Activated naive CD4-positive, alpha-beta T cell treated with anti-CD3 and anti-CD28 coated beads, Interleukin-2, amount 10 ng/mL, durations not matched to agents 5 hours and 36 hours (primary cell): ENCODE data around the gene ZNF300. TPM values are rescaled to one million over a fixed set of nuclear protein-coding genes. Genes with fewer than 3 reads are reported as not detected.

Experiments used
- total RNA-seq, 2 experiments: library from RNA; stranded (reverse); gene quantifications; one replicate each; pipeline ENCODE4 v1.2.3, GENCODE V29; 2021

ZNF300 gene
- under 1 TPM; 0.79 to 0.93 TPM for total RNA-seq

DNA sequence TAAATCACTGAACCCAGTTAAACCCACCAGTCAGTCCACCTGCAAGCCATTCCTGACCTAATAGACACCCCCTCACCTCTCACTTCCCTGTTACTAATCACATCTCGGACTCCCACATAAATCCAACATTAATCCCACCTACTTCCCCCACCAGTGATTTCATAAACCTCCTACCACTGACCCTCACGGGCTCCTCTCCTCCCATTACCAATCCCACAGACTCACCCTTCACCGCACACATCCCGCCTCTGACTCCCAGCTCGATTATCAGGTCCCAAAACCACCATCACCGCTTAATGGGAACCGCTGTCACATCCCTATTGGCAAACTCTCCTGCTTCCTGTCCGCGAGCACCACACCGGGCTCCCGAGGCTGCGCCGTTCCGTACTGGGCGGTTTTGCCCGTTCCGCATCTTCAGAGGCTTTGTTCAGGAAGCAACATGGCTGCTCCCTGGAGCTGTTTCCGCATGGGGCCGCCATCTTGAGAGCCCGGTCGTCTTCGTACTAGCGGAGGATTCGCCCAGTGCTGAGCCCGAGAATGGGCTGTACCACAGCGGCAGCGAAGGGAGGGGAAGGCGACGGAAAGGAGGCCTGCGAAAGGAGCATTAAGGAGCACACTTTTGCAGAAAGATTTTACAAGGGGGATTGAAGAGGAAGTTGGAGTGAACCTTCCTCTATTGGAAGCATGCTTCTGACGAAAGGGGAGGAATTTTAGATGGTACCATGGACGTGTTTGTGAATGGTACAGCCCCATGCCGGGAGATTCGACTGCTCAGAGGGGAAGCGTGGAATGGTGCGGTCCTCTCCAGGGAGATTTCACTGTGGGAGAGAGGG lies at the start of gene ZNF300:
ZNF300 (minus strand) TSS at position 502 of the 833 bp plus-strand sequence. CDS start 1,825 bp downstream, outside the sequence.

DNA sequence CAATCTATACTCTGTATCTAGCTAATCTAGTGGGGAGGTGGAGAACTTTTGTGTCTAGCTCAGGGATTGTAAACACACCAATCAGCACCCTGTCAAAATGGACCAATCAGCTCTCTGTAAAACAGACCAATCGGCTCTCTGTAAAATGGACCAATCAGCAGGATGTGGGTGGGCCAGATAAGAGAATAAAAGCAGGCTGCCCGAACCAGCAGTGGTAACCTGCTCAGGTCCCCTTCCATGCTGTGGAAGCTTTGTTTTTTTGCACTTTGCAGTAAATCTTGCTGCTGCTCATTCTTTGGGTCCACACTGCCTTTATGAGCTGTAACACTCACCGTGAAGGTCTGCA lies 58.5 kb downstream of the ZNF300 start, which contains the start of gene IRGM:
IRGM (plus strand) TSS at position 214 of the 346 bp plus-strand sequence. CDS start 1,603 bp downstream, outside the sequence.

Other genes with a start within 250 kb of the ZNF300 start
- gene MYOZ3, start 243.7 kb downstream of the ZNF300 start, total RNA-seq, result under 1 TPM in 1 of 2 experiments, not detected in 1; 0.20 TPM
- 10 to 100 TPM; 59.3 to 62.9 TPM for gene RBM22, start 203.9 kb downstream of the ZNF300 start, total RNA-seq
- 10 to 100 TPM; 34.7 to 39.8 TPM for gene DCTN4, start 146.0 kb downstream of the ZNF300 start, total RNA-seq
- gene SMIM3, start 126.2 kb downstream of the ZNF300 start, total RNA-seq, result 10 to 100 TPM; 11.8 to 12.6 TPM
- gene IRGM, start 58.5 kb downstream of the ZNF300 start, total RNA-seq, result 1 to 10 TPM; 2.2 to 3.1 TPM
- gene GPX3, start 115.6 kb upstream of the ZNF300 start, total RNA-seq, result not detected
- gene TNIP1, start 176.1 kb upstream of the ZNF300 start, total RNA-seq, result 100 to 1,000 TPM; 143 to 148 TPM